B cell (primary cell): Measurements from ENCODE around the gene BAK1.

Experiments
- EZH2 ChIP-seq: IDR thresholded peaks from 2 replicates; pipeline ENCODE4 v1.6.1; 2012; ENCODE audit warnings: borderline replicate concordance, low read depth, mild to moderate bottlenecking, moderate library complexity, low read length; ENCODE audit not compliant: insufficient read depth, poor library complexity, severe bottlenecking
- TF ChIP-seq, protein P1 (sequence below): fragments of 200-600 bp; IDR thresholded peaks from one replicate; pipeline ENCODE4 v1.8.0; 2022; ENCODE audit warnings: antibody characterized with exemption, mild to moderate bottlenecking

DNA sequence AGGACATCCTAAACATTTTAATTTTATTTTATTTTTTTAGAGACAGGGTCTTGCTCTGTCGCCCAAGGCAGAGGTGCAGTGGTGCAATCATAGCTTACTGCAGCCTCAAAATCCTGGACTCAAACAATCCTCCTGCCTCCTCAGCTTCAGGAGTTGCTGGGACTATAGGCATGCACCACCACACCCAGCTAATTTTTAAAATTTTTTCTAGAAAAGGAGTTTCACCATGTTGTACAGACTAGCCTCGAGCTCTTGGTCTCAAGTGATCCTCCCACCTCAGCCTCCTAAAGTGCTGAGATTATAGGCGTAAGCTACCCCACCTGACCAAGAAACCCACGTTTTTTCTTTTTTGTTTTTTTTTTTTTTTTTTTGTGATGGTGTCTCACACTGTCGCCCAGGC is 33.3 kb downstream of the BAK1 start:
- TF ChIP-seq, protein P1, sequence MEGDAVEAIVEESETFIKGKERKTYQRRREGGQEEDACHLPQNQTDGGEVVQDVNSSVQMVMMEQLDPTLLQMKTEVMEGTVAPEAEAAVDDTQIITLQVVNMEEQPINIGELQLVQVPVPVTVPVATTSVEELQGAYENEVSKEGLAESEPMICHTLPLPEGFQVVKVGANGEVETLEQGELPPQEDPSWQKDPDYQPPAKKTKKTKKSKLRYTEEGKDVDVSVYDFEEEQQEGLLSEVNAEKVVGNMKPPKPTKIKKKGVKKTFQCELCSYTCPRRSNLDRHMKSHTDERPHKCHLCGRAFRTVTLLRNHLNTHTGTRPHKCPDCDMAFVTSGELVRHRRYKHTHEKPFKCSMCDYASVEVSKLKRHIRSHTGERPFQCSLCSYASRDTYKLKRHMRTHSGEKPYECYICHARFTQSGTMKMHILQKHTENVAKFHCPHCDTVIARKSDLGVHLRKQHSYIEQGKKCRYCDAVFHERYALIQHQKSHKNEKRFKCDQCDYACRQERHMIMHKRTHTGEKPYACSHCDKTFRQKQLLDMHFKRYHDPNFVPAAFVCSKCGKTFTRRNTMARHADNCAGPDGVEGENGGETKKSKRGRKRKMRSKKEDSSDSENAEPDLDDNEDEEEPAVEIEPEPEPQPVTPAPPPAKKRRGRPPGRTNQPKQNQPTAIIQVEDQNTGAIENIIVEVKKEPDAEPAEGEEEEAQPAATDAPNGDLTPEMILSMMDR = no peak
- TF ChIP-seq EZH2 = no peak
